Smooth muscle cell (in vitro differentiated cells): ENCODE results near the gene KSR1. TPM values are rescaled to one million over a fixed set of nuclear protein-coding genes. Genes with fewer than 3 reads are reported as not detected.
A peak's percentile ranks its signal among the peaks of the same experiment; 100 is the strongest.

ENCODE experiments used
- DNase-seq: peaks from one replicate; lab custom pipeline; 2025; ENCODE audit not compliant: unreplicated experiment; lab: John Stamatoyannopoulos, UW
- H2AFZ ChIP-seq: fragments of 200-600 bp; sonication (generic); 2 replicates; pipeline ENCODE4 v1.6.0; 2016; ENCODE audit warnings: antibody characterized with exemption, low read depth, mild to moderate bottlenecking
- H3F3A ChIP-seq: fragments of 200-600 bp; sonication (generic); 2 replicates; pipeline ENCODE4 v1.6.0; 2017; ENCODE audit warnings: antibody characterized with exemption, low read depth
- H3K27ac ChIP-seq: fragments of 200-600 bp; sonication (generic); 2 replicates; pipeline ENCODE4 v1.5.1; 2016; ENCODE audit warnings: low read depth, mild to moderate bottlenecking
- H3K27me3 ChIP-seq: fragments of 200-600 bp; sonication (generic); 2 replicates; pipeline ENCODE4 v1.6.1; 2016; ENCODE audit warnings: low read depth, mild to moderate bottlenecking
- H3K36me3 ChIP-seq: fragments of 200-600 bp; sonication (generic); 2 replicates; pipeline ENCODE4 v1.5.1; 2016; ENCODE audit warnings: low read depth
- H3K4me1 ChIP-seq: fragments of 200-600 bp; sonication (generic); 2 replicates; pipeline ENCODE4 v1.5.1; 2016; ENCODE audit warnings: low read depth
- H3K4me2 ChIP-seq: fragments of 200-600 bp; sonication (generic); 2 replicates; pipeline ENCODE4 v1.6.0; 2016; ENCODE audit warnings: mild to moderate bottlenecking
- H3K4me3 ChIP-seq: fragments of 200-600 bp; sonication (generic); 2 replicates; pipeline ENCODE4 v1.5.1; 2016; ENCODE audit warnings: mild to moderate bottlenecking
- H3K79me2 ChIP-seq: fragments of 200-600 bp; sonication (generic); 2 replicates; pipeline ENCODE4 v1.6.0; 2016; ENCODE audit warnings: low read depth, mild to moderate bottlenecking
- H3K9ac ChIP-seq: fragments of 200-600 bp; sonication (generic); 2 replicates; pipeline ENCODE4 v1.6.0; 2016; ENCODE audit warnings: low read depth
- H3K9me3 ChIP-seq: fragments of 200-600 bp; sonication (generic); replicated peaks from 2 replicates; pipeline ENCODE4 v1.5.1; 2016; ENCODE audit warnings: low read depth
- H4K20me1 ChIP-seq: fragments of 200-600 bp; sonication (generic); 2 replicates; pipeline ENCODE4 v1.6.0; 2016; ENCODE audit warnings: low read depth
- CTCF ChIP-seq: fragments of 200-600 bp; sonication (generic); IDR thresholded peaks from 2 replicates; pipeline ENCODE4 v1.5.1; 2017; ENCODE audit warnings: borderline replicate concordance, mild to moderate bottlenecking, antibody characterized with exemption; ENCODE audit not compliant: insufficient read depth, poor library complexity, severe bottlenecking
- WGBS: methylation state at CpG from one replicate; pipeline ENCODE4 v1.1.7; 2016; ENCODE audit warnings: low lambda C conversion rate; 5-methylcytosine and 5-hydroxymethylcytosine counted together
- polyA plus RNA-seq: library from polyadenylated mRNA; unstranded; fragments of >200 nt; fragmentation: Nextera tagmentation; extraction: Ambion mirVana; gene quantifications from 2 replicates; pipeline ENCODE4 v1.2.1, GENCODE V29; 2016
- total RNA-seq: library from RNA; depleted of rRNA; stranded (reverse); fragments of >200 nt; gene quantifications from 2 replicates; pipeline ENCODE4 v1.2.3, GENCODE V29; 2014

KSR1 gene
- total and polyA plus RNA-seq, 2 experiments from 2014 or later, result 40.4 to 65.1 TPM

GRCh38 chr17:27489045-27489715, 32.9 kb downstream of the KSR1 start:
- peaks cover 100% of the 10 kb centered on the region for H3K79me2 ChIP-seq

GRCh38 chr17:27490391-27490790, 34.1 kb downstream of the KSR1 start:
- Histone ChIP-seq H4K20me1 (peaks cover 100% of the 10 kb centered on the region), H3K36me3 (no peaks in the 10 kb centered on the region), H3K9me3 (no peaks in the 10 kb centered on the region), H3K79me2 (peaks cover 100% of the 10 kb centered on the region), H3K27me3 (no peaks in the 10 kb centered on the region), H3K4me1 (peaks cover 58% of the 10 kb centered on the region), H3K4me3 (no peak overlapping the region), H2AFZ (no peak overlapping the region), H3K9ac (no peak overlapping the region), H3F3A (peaks cover 21% of the 10 kb centered on the region), H3K4me2 (peak overlapping the region; percentile 48), H3K27ac (peak overlapping the region; percentile 5)
- no peak for DNase-seq
- no peak for TF ChIP-seq CTCF
- WGBS, result 77% methylated on average over 4 of the region's 4 CpGs

More at GRCh38 chr17:27489045-27489715, 32.9 kb downstream of the KSR1 start:
- Histone ChIP-seq H4K20me1 (peaks cover 100% of the 10 kb centered on the region), H3K9ac (no peak overlapping the region), H3F3A (peaks cover 25% of the 10 kb centered on the region), H3K27me3 (no peaks in the 10 kb centered on the region), H3K4me3 (no peak overlapping the region), H3K4me2 (peak overlapping the region; percentile 59), H3K36me3 (no peaks in the 10 kb centered on the region), H3K9me3 (no peaks in the 10 kb centered on the region), H2AFZ (no peak overlapping the region), H3K4me1 (peaks cover 48% of the 10 kb centered on the region), H3K27ac (peak overlapping the region; percentile 21)
- WGBS, result 51% methylated on average over 7 of the region's 7 CpGs
- no peak for TF ChIP-seq CTCF
- no peak for DNase-seq

- Histone ChIP-seq H3K4me2 (peak overlapping the region; percentile 44), H3K27me3 (no peaks in the 10 kb centered on the region), H3K4me1 (peaks cover 62% of the 10 kb centered on the region), H3K9me3 (no peaks in the 10 kb centered on the region), H3F3A (peaks cover 17% of the 10 kb centered on the region), H3K4me3 (no peak overlapping the region), H4K20me1 (peaks cover 100% of the 10 kb centered on the region), H3K79me2 (peaks cover 100% of the 10 kb centered on the region), H3K36me3 (no peaks in the 10 kb centered on the region), H2AFZ (no peak overlapping the region), H3K9ac (no peak overlapping the region), H3K27ac (no peak overlapping the region)
- WGBS, result 32% methylated on average over 12 of the region's 12 CpGs
- TF ChIP-seq CTCF, result no peak
- no peak for DNase-seq
Measured at GRCh38 chr17:27491713-27492190, 35.5 kb downstream of the KSR1 start.

GRCh38 chr17:27492470-27492869, 36.2 kb downstream of the KSR1 start:
- TF ChIP-seq CTCF, result no peak
- WGBS, result 92% methylated on average over 3 of the region's 3 CpGs

More at GRCh38 chr17:27492470-27492869, 36.2 kb downstream of the KSR1 start:
- H4K20me1 ChIP-seq, result peaks cover 100% of the 10 kb centered on the region
- no peak overlapping the region for H3K27ac ChIP-seq
- no peak overlapping the region for H2AFZ ChIP-seq
- H3K27me3 ChIP-seq, result no peaks in the 10 kb centered on the region
- no peak overlapping the region for H3K9ac ChIP-seq
- no peak for DNase-seq
- H3K79me2 ChIP-seq, result peaks cover 100% of the 10 kb centered on the region
- no peak overlapping the region for H3K4me2 ChIP-seq
- H3K4me3 ChIP-seq, result no peak overlapping the region
- no peaks in the 10 kb centered on the region for H3K9me3 ChIP-seq
- H3K36me3 ChIP-seq, result no peaks in the 10 kb centered on the region
- peaks cover 17% of the 10 kb centered on the region for H3F3A ChIP-seq
- H3K4me1 ChIP-seq, result peaks cover 69% of the 10 kb centered on the region
